22Rv1 (cell line): ENCODE results near the gene MRPL24.

Source experiments
- CTCF ChIP-seq: fragments of 450-650 bp; IDR thresholded peaks from 2 replicates; pipeline ENCODE4 v1.5.1; 2017; ENCODE audit warnings: mild to moderate bottlenecking
- ZFX ChIP-seq: fragments of 450-650 bp; IDR thresholded peaks from 2 replicates; pipeline ENCODE4 v1.6.1; 2017; ENCODE audit warnings: antibody characterized with exemption, borderline replicate concordance

DNA sequence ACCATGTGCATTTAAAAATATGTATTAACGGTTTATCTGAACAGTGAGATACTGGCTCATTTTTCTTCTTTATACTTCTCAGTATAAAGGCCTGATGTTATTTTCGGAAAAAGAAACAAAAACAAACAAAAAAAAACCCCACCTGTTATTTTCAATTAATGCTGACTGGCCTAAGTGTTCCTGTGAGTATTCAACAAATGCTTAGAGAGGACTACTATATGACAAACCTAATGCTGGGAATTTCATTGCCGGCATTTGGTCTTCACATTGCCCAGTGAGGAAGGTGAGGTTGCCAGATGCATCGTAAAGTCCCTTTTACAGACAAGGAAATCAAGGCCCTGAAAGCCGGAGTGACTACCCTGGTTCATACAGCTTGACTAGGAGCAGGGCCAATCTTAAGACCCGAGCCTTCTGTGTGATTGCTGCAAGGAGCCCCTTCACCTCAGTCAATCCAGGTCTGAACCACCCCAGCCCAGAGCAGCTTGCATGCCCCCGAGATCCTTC is 599 bp downstream of the MRPL24 start:
- no peak for TF ChIP-seq CTCF
- no peak for TF ChIP-seq ZFX
